Mesenchymal stem cell (in vitro differentiated cells and primary cell): ENCODE measurements around the gene HAO2.

Experiments used
- DNase-seq: peaks from one replicate; pipeline ENCODE4 v3.0.0-alpha.2; 2013
- H2AFZ ChIP-seq: one replicate; pipeline ENCODE4 v1.6.1; 2013; ENCODE audit warnings: low read depth, mild to moderate bottlenecking, control low read depth, inconsistent platforms, low read length, moderate library complexity
- H2AK5ac ChIP-seq: 2 replicates; pipeline ENCODE4 v1.6.1; 2013; ENCODE audit warnings: low read length, moderate library complexity, mild to moderate bottlenecking, inconsistent platforms; ENCODE audit not compliant: severe bottlenecking
- H2BK120ac ChIP-seq: one replicate; pipeline ENCODE4 v1.6.1; 2013; ENCODE audit warnings: low read depth, mild to moderate bottlenecking, inconsistent platforms, low read length, moderate library complexity
- H2BK12ac ChIP-seq, 2 experiments: one replicate each; pipeline ENCODE4 v1.6.1; 2013; ENCODE audit warnings: inconsistent platforms in 2 of 2, low read length in 2 of 2, mild to moderate bottlenecking in 2 of 2, moderate library complexity in 2 of 2, control low read depth in 1 of 2
- H2BK15ac ChIP-seq: one replicate; pipeline ENCODE4 v1.6.1; 2013; ENCODE audit warnings: mild to moderate bottlenecking, low read depth, inconsistent platforms; ENCODE audit not compliant: poor library complexity, severe bottlenecking
- H2BK5ac ChIP-seq: 2 replicates; pipeline ENCODE4 v1.6.1; 2013; ENCODE audit warnings: low read depth, mild to moderate bottlenecking, low read length, control low read depth, inconsistent platforms; ENCODE audit not compliant: poor library complexity, severe bottlenecking
- H3K14ac ChIP-seq, 2 experiments: one replicate each; pipeline ENCODE4 v1.6.1; 2013; ENCODE audit warnings: inconsistent platforms in 2 of 2, low read length in 2 of 2, control low read depth in 1 of 2, mild to moderate bottlenecking in 1 of 2, moderate library complexity in 1 of 2
- H3K18ac ChIP-seq, 2 experiments: one replicate each; pipeline ENCODE4 v1.6.1; 2013; ENCODE audit warnings: inconsistent platforms in 2 of 2, low read length in 2 of 2, control low read depth in 1 of 2, low read depth in 1 of 2, mild to moderate bottlenecking in 1 of 2
- H3K23ac ChIP-seq, 2 experiments: one replicate each; pipeline ENCODE4 v1.6.1; 2013; ENCODE audit warnings: inconsistent platforms in 2 of 2, low read length in 2 of 2, mild to moderate bottlenecking in 2 of 2, moderate library complexity in 2 of 2, control low read depth in 1 of 2
- H3K27ac ChIP-seq: 2 replicates; pipeline ENCODE4 v1.5.1; 2013; ENCODE audit warnings: mild to moderate bottlenecking, moderate library complexity, low read length, control low read depth, inconsistent platforms; ENCODE audit not compliant: poor library complexity, severe bottlenecking
- H3K27me3 ChIP-seq, 2 experiments: 2 replicates each; pipeline versions ENCODE4 v1.6.1 to v1.7.0; 2013; ENCODE audit warnings: low read length in 2 of 2, mild to moderate bottlenecking in 2 of 2, moderate library complexity in 2 of 2, control low read depth in 1 of 2, inconsistent platforms in 1 of 2; ENCODE audit not compliant: control insufficient read depth in 1 of 2, insufficient read depth in 1 of 2
- H3K36me3 ChIP-seq, 2 experiments: 2 replicates each; pipeline versions ENCODE4 v1.6.1 to v1.7.0; 2013; ENCODE audit warnings: low read length in 2 of 2, control low read depth in 1 of 2, inconsistent platforms in 1 of 2, low read depth in 1 of 2, mild to moderate bottlenecking in 1 of 2; ENCODE audit not compliant: insufficient read depth in 2 of 2, control insufficient read depth in 1 of 2
- H3K4ac ChIP-seq, 2 experiments: one replicate each; pipeline ENCODE4 v1.6.1; 2013; ENCODE audit warnings: inconsistent platforms in 2 of 2, low read length in 2 of 2, mild to moderate bottlenecking in 2 of 2, moderate library complexity in 2 of 2, control low read depth in 1 of 2, low read depth in 1 of 2
- H3K4me1 ChIP-seq: 2 replicates; pipeline ENCODE4 v1.6.1; 2013; ENCODE audit warnings: low read depth, low read length, control low read depth; ENCODE audit not compliant: control insufficient read depth, insufficient read depth
- H3K4me2 ChIP-seq: 2 replicates; pipeline ENCODE4 v1.6.1; 2013; ENCODE audit warnings: low read length, mild to moderate bottlenecking, inconsistent platforms; ENCODE audit not compliant: poor library complexity, severe bottlenecking
- H3K4me3 ChIP-seq, 2 experiments: 2 replicates each; pipeline versions ENCODE4 v1.5.1 to v1.7.0; 2013; ENCODE audit warnings: low read length in 2 of 2, mild to moderate bottlenecking in 2 of 2, control low read depth in 1 of 2, low read depth in 1 of 2; ENCODE audit not compliant: insufficient read depth in 1 of 2
- H3K79me1 ChIP-seq: replicated peaks from 2 replicates; pipeline ENCODE4 v1.6.1; 2013; ENCODE audit warnings: mild to moderate bottlenecking, control low read depth, low read length, inconsistent platforms; ENCODE audit not compliant: poor library complexity, severe bottlenecking
- H3K9ac ChIP-seq: 2 replicates; pipeline ENCODE4 v1.7.0; 2013; ENCODE audit warnings: mild to moderate bottlenecking, low read length, moderate library complexity
- H3K9me3 ChIP-seq: 2 replicates; pipeline ENCODE4 v1.7.0; 2013; ENCODE audit warnings: mild to moderate bottlenecking, low read length; ENCODE audit not compliant: control insufficient read depth
- H4K8ac ChIP-seq: one replicate; pipeline ENCODE4 v1.6.1; 2013; ENCODE audit warnings: inconsistent platforms, mild to moderate bottlenecking, low read length, moderate library complexity
- H4K91ac ChIP-seq: one replicate; pipeline ENCODE4 v1.6.1; 2013; ENCODE audit warnings: mild to moderate bottlenecking, low read length, inconsistent platforms
- WGBS: methylation state at CpG from one replicate; pipeline ENCODE4 v1.1.7; 2013; ENCODE audit warnings: mixed read lengths; 5-methylcytosine and 5-hydroxymethylcytosine counted together

The HAO2 gene

DNA sequence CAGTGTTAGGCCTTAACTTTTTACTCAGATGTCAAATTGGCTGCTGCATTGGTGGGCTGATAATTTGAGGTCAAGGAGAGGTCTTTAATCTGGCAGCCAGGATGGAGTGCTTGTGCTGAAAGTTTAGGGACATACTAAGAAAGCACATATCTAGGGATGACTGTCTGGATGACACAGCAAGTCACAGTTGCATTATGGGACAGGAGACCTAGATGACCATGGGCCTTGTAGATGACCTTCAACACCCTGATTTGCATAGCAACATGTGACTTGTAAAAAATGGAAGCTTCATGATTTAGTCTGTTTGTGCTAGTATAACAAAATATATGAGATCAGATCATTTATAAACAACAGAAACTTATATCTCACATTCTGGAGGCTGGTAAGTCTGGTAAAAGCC lies 28.4 kb downstream of the HAO2 start:
- no peak overlapping the region for H3K27ac ChIP-seq
- no peak overlapping the region for H3K4ac ChIP-seq
- H3K79me1 ChIP-seq, result no peaks in the 10 kb centered on the region
- H2AFZ ChIP-seq, result no peak overlapping the region
- H3K9me3 ChIP-seq, result no peaks in the 10 kb centered on the region
- H2BK15ac ChIP-seq, result no peak overlapping the region
- H4K8ac ChIP-seq, result no peak overlapping the region
- H3K18ac ChIP-seq, result no peak overlapping the region
- no peak overlapping the region for H2BK120ac ChIP-seq
- no peak overlapping the region for H2BK5ac ChIP-seq
- no peak overlapping the region for H3K4me3 ChIP-seq
- H3K14ac ChIP-seq, result no peak overlapping the region
- H3K4me1 ChIP-seq, result no peaks in the 10 kb centered on the region
- no peak overlapping the region for H2BK12ac ChIP-seq
- DNase-seq, result no peak
- H3K9ac ChIP-seq, result no peak overlapping the region
- no peak overlapping the region for H3K4me2 ChIP-seq
- H3K36me3 ChIP-seq, result no peaks in the 10 kb centered on the region
- H2AK5ac ChIP-seq, result no peak overlapping the region
- no peak overlapping the region for H3K23ac ChIP-seq
- H4K91ac ChIP-seq, result no peak overlapping the region
- peaks cover 0 to 8% of the 10 kb centered on the region in 2 experiments for H3K27me3 ChIP-seq

DNA sequence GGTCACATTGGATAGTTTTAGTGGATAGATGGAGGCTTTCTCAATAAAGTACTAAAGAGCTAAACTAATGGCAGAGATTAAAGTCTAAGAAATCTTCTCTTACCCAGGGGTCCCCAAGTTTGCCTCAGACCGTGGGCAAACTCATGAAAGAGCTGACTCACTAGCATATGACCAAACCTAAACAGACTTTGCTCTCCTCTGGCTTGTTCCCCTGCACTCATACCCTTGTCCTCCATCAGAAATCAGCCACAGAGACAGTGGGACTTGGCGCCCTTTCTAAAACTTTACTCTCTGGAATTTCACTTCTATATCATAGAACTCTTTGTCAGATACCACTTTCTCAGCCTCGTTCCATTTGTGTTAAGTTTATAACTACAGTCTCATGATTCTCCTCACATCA lies 29.4 kb downstream of the HAO2 start:
- Histone ChIP-seq H3K36me3 (no peaks in the 10 kb centered on the region), H3K4ac (no peak overlapping the region), H3K14ac (no peak overlapping the region), H3K4me2 (no peak overlapping the region), H2AK5ac (no peak overlapping the region), H2BK15ac (no peak overlapping the region), H2BK120ac (no peak overlapping the region), H3K4me1 (no peaks in the 10 kb centered on the region), H3K9ac (no peak overlapping the region), H3K23ac (no peak overlapping the region), H3K9me3 (no peaks in the 10 kb centered on the region), H3K4me3 (no peak overlapping the region), H2AFZ (no peak overlapping the region), H3K27me3 (peaks cover 0 to 2% of the 10 kb centered on the region in 2 experiments), H3K79me1 (no peaks in the 10 kb centered on the region), H3K27ac (no peak overlapping the region), H4K8ac (no peak overlapping the region), H2BK5ac (no peak overlapping the region), H4K91ac (no peak overlapping the region), H2BK12ac (no peak overlapping the region), H3K18ac (no peak overlapping the region)
- 76% methylated on average over 3 of the region's 3 CpGs for WGBS
- no peak for DNase-seq

DNA sequence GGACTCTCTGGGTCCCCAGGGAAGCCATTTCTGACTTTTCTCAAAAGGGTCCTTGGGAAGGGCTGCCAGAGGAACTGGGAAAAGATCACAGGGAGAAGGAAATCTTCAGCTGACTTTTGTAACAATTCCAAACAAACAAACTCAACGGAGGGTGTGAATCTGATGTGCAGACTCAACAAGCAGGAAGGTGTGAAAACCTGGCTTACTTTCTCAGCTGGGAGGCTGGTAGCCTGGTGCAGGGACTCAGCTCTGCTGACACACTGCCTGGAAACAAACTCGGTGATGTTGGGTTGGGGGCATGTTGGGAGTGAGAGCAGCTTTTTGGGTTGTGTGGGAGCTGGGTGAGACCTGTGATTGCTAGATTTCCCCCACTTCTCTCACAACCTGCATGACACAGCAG lies 36.2 kb downstream of the HAO2 start:
- Histone ChIP-seq H3K9me3 (peaks cover 18% of the 10 kb centered on the region), H3K79me1 (no peaks in the 10 kb centered on the region), H4K91ac (no peak overlapping the region), H4K8ac (no peak overlapping the region), H3K27ac (no peak overlapping the region), H3K4me3 (no peak overlapping the region), H2BK5ac (no peak overlapping the region), H3K4me2 (no peak overlapping the region), H2AK5ac (no peak overlapping the region), H3K18ac (no peak overlapping the region), H2BK12ac (no peak overlapping the region), H2AFZ (no peak overlapping the region), H3K9ac (no peak overlapping the region), H3K27me3 (peaks cover 0 to 5% of the 10 kb centered on the region in 2 experiments), H3K4me1 (no peaks in the 10 kb centered on the region), H3K14ac (no peak overlapping the region), H2BK120ac (no peak overlapping the region), H3K4ac (no peak overlapping the region), H3K36me3 (no peaks in the 10 kb centered on the region), H3K23ac (no peak overlapping the region), H2BK15ac (no peak overlapping the region)
- 6% methylated on average over 2 of the region's 2 CpGs for WGBS
- DNase-seq, result no peak

DNA sequence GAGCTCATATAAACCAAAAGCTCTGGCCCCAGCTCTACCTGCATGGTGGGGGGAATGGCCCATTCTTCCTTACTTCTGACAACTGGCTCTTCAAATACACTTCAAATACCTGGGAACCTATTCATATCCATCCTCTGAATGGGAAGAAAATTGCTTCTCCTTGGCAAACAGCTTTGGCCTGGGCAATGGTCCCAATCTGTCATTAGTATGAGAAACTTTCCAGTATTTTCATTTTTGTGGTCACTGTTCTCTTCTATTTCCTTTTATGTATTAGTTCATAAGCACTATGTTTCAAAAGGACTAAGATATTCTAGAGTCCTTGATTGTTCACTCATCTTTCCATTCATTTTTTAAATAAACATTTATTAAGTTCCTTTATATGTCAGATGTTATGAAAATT lies 41.1 kb downstream of the HAO2 start:
- H3K9ac ChIP-seq, result no peak overlapping the region
- H3K18ac ChIP-seq, result no peak overlapping the region
- H4K8ac ChIP-seq, result no peak overlapping the region
- no peak overlapping the region for H4K91ac ChIP-seq
- H2BK15ac ChIP-seq, result no peak overlapping the region
- H3K4me3 ChIP-seq, result no peak overlapping the region
- DNase-seq, result no peak
- H3K36me3 ChIP-seq, result no peaks in the 10 kb centered on the region
- H2BK12ac ChIP-seq, result no peak overlapping the region
- no peak overlapping the region for H3K4ac ChIP-seq
- H2AFZ ChIP-seq, result no peak overlapping the region
- H3K4me1 ChIP-seq, result peaks cover 1% of the 10 kb centered on the region
- H2AK5ac ChIP-seq, result no peak overlapping the region
- no peak overlapping the region for H2BK5ac ChIP-seq
- peaks cover 2 to 4% of the 10 kb centered on the region in 2 experiments for H3K27me3 ChIP-seq
- H3K4me2 ChIP-seq, result no peak overlapping the region
- H3K27ac ChIP-seq, result no peak overlapping the region
- H3K23ac ChIP-seq, result no peak overlapping the region
- no peak overlapping the region for H2BK120ac ChIP-seq
- no peaks in the 10 kb centered on the region for H3K79me1 ChIP-seq
- peaks cover 12% of the 10 kb centered on the region for H3K9me3 ChIP-seq
- H3K14ac ChIP-seq, result no peak overlapping the region
